ENCODE data around the gene APBB2. TPM values are rescaled to one million over a fixed set of nuclear protein-coding genes. Genes with fewer than 3 reads are reported as not detected.

The APBB2 gene
- total and polyA plus RNA-seq, 2 of the 4 experiments (the other 2 are of a cell fraction): 47.9 to 75.5 TPM

- Histone ChIP-seq H3K14ac (replicated peaks; ENCODE audit: low read depth, low read length) (no peak overlapping the region), H2AK5ac (ENCODE audit: low read depth, low read length) (no peak overlapping the region), H4K91ac (ENCODE audit: insufficient read depth, low read depth, low read length) (no peak overlapping the region), H3K9me1 (ENCODE audit: insufficient read depth, low read length) (0 out of 2 replicates have a peak, but pooled peaks cover 3% of the 10 kb centered on the region), H3K27me3 (ENCODE audit: control insufficient read depth, insufficient read depth, low read length) (no peaks in the 10 kb centered on the region), H3K36me3 (ENCODE audit: control insufficient read depth, insufficient read depth, low read length) (peaks cover 6% of the 10 kb centered on the region; the same call in 1 of the 2 replicates), H2BK120ac (ENCODE audit: low read depth, low read length) (no peak overlapping the region), H3K9me3 (ENCODE audit: control insufficient read depth, insufficient read depth, low read length) (no peaks in the 10 kb centered on the region), H3K4me2 (ENCODE audit: low read depth, low read length) (no peak overlapping the region), H3K4ac (ENCODE audit: low read depth, low read length) (no peak overlapping the region), H4K20me1 (ENCODE audit: insufficient read depth, low read length) (no peaks in the 10 kb centered on the region), H2BK20ac (ENCODE audit: low read depth, low read length) (no peak overlapping the region), H3K27ac (ENCODE audit: insufficient read depth, low read length) (no peak overlapping the region), H2BK5ac (ENCODE audit: low read depth, low read length, poor library complexity, severe bottlenecking) (no peak overlapping the region), H3K4me1 (ENCODE audit: control insufficient read depth, insufficient read depth, low read length) (peaks cover 2% of the 10 kb centered on the region; the same call in 1 of the 2 replicates), H4K8ac (ENCODE audit: low read depth in 2 of 2, low read length in 2 of 2) (no peak overlapping the region), H3K79me1 (ENCODE audit: low read depth in 1 of 2, low read length in 2 of 2) (peaks cover 11 to 17% of the 10 kb centered on the region in 2 experiments; a peak in 3 of 4 replicates), H3K9ac (ENCODE audit: low read depth, low read length) (no peak overlapping the region), H2AK9ac (replicated peaks; ENCODE audit: low read depth, low read length, poor library complexity) (no peak overlapping the region), H3K4me3 (ENCODE audit: insufficient read depth, low read depth, low read length) (no peak overlapping the region), H4K5ac (ENCODE audit: low read depth, low read length) (no peak overlapping the region), H3K56ac (ENCODE audit: extremely low read depth, insufficient read depth, low read length) (no peak overlapping the region), H3K18ac (ENCODE audit: low read depth, low read length) (no peak overlapping the region), H2BK15ac (ENCODE audit: low read depth, low read length) (no peak overlapping the region), H2AFZ (replicated peaks; ENCODE audit: low read length, poor library complexity) (no peak overlapping the region), H3K23ac (ENCODE audit: low read depth, low read length) (no peak overlapping the region)
- WGBS, 2 experiments (ENCODE audit: extremely low coverage in 2 of 2, insufficient read length in 1 of 2): no CpG with 5 or more reads among the region's 6 CpGs
- CTCF ChIA-PET: no interaction called here
- ATAC-seq (ENCODE audit: low read depth): no peak
- no peak for DNase-seq
- POLR2A ChIA-PET (ENCODE audit: unreplicated experiment): no interaction called here
- TF ChIP-seq MAFK (IDR thresholded peaks at IDR 0.05; ENCODE audit: low read depth, low read length) (no peak), RFX5 (IDR thresholded peaks at IDR 0.05; ENCODE audit: low read depth, low read length) (no peak), CTCF (conservative IDR thresholded peaks at IDR 0.05; ENCODE audit: low read depth, low read length) (no peak), SMC3 (IDR thresholded peaks at IDR 0.05; ENCODE audit: low read depth, low read length) (no peak), NFE2L2 (IDR thresholded peaks at IDR 0.05; ENCODE audit: low read depth, low read length) (no peak), MXI1 (IDR thresholded peaks at IDR 0.05; ENCODE audit: borderline replicate concordance, low read depth, low read length) (no peak), RCOR1 (IDR thresholded peaks at IDR 0.05; ENCODE audit: insufficient replicate concordance, low read length) (no peak), CHD1 (IDR thresholded peaks at IDR 0.05; ENCODE audit: low read depth, low read length) (no peak), MAZ (IDR thresholded peaks at IDR 0.05; ENCODE audit: borderline replicate concordance, low read depth, low read length) (no peak), RAD21 (IDR thresholded peaks at IDR 0.05; ENCODE audit: low read length) (no peak), FOS (IDR thresholded peaks at IDR 0.05; ENCODE audit: low read depth, low read length) (no peak)
- BruUV-seq (replicated peaks): no TSS peak
- intact Hi-C loops (cut with micrococcal nuclease) (loop anchor here (5.0 kb wide), 1 partner anchor 37 kb away; no protein-coding TSS in a partner anchor), in situ Hi-C loops (cut with MboI; ENCODE audit: low sequenced_read_pairs) (no loop called here), dilution Hi-C loops (cut with HindIII; ENCODE audit: low sequenced_read_pairs, unreplicated experiment) (no loop called here)
Observed at GRCh38 chr4:41015016-41015675, 199.2 kb downstream of the APBB2 start.

Measured in IMR-90 (cell line).